SKM-1 (cell line): ENCODE measurements around the gene NRXN2.
"Not testable (repeated sequence)": the region's sequence is repeated elsewhere in the genome, so short reads cannot be mapped to it uniquely, and the experiment has no call there.

ENCODE experiments used
- DNase-seq: peaks from one replicate; lab custom pipeline; 2025; ENCODE audit not compliant: unreplicated experiment; lab: John Stamatoyannopoulos, UW

NRXN2 gene

GRCh38 chr11:64705501-64705900 is 17.5 kb downstream of the NRXN2 start:
- DNase-seq: no peak

GRCh38 chr11:64703048-64703447 is 19.9 kb downstream of the NRXN2 start:
- no peak for DNase-seq

GRCh38 chr11:64701956-64702355 is 21.0 kb downstream of the NRXN2 start:
- DNase-seq: not testable (repeated sequence)

GRCh38 chr11:64698427-64698826 is 24.6 kb downstream of the NRXN2 start:
- no peak for DNase-seq

GRCh38 chr11:64697663-64698375 is 25.2 kb downstream of the NRXN2 start:
- no peak for DNase-seq

- DNase-seq: no peak
Measured at GRCh38 chr11:64696045-64696444, 27.0 kb downstream of the NRXN2 start.

GRCh38 chr11:64695548-64695947 is 27.4 kb downstream of the NRXN2 start:
- DNase-seq: no peak

- DNase-seq: no peak
Measured at GRCh38 chr11:64694821-64695365, 28.1 kb downstream of the NRXN2 start.

- DNase-seq: no peak
Measured at GRCh38 chr11:64694026-64694755, 28.8 kb downstream of the NRXN2 start.

- no peak for DNase-seq
Measured at GRCh38 chr11:64692764-64693331, 30.1 kb downstream of the NRXN2 start.

GRCh38 chr11:64691543-64691942 is 31.5 kb downstream of the NRXN2 start:
- DNase-seq: no peak

- no peak for DNase-seq
Measured at GRCh38 chr11:64690235-64690634, 32.8 kb downstream of the NRXN2 start.

GRCh38 chr11:64688534-64688982 is 34.4 kb downstream of the NRXN2 start:
- DNase-seq: peak; percentile 85

- no peak for DNase-seq
Measured at GRCh38 chr11:64687643-64688533, 35.1 kb downstream of the NRXN2 start.

- DNase-seq: no peak
Measured at GRCh38 chr11:64687204-64687603, 35.8 kb downstream of the NRXN2 start.

- no peak for DNase-seq
Measured at GRCh38 chr11:64686466-64687170, 36.4 kb downstream of the NRXN2 start.

- no peak for DNase-seq
Measured at GRCh38 chr11:64685536-64685935, 37.5 kb downstream of the NRXN2 start.

- no peak for DNase-seq
Measured at GRCh38 chr11:64684357-64684756, 38.6 kb downstream of the NRXN2 start.

GRCh38 chr11:64681171-64681570 is 41.8 kb downstream of the NRXN2 start:
- no peak for DNase-seq

GRCh38 chr11:64679846-64680245 is 43.2 kb downstream of the NRXN2 start:
- DNase-seq: no peak
